Prostate gland (tissue), 2 donors: ENCODE data around the gene MYL12B.

Source experiments
- CTCF ChIP-seq, 4 experiments: fragments of 200-600 bp in 2 of 4; fragments of 450-650 bp in 2 of 4; sonication (generic) in 2 of 4; IDR thresholded peaks; 1 replicate in 3 of 4; 2 replicates in 1 of 4; pipeline ENCODE4 v1.5.1; 2016 to 2019; ENCODE audit warnings: antibody characterized with exemption in 4 of 4, mild to moderate bottlenecking in 2 of 4, moderate library complexity in 2 of 4
- POLR2A ChIP-seq: fragments of 450-650 bp; IDR thresholded peaks from one replicate; pipeline ENCODE4 v1.6.1; 2016; ENCODE audit warnings: antibody characterized with exemption, mild to moderate bottlenecking
- POLR2AphosphoS5 ChIP-seq: sonication (generic); formaldehyde crosslinking; IDR thresholded peaks from one replicate; pipeline ENCODE4 v1.6.1; 2017; ENCODE audit warnings: antibody characterized with exemption

- no peak for TF ChIP-seq CTCF (IDR thresholded peaks at IDR 0.05)
- no peak for TF ChIP-seq POLR2A
- no peak for TF ChIP-seq POLR2AphosphoS5
Measured at GRCh38 chr18:3236470-3236869, 25.5 kb upstream of the MYL12B start.
